GM12873 (cell line): Measurements from ENCODE around the gene WDR74.

ENCODE experiments used
- CTCF ChIP-seq: IDR thresholded peaks from 2 replicates; pipeline ENCODE4 v1.5.1; 2012; ENCODE audit warnings: low read depth, mild to moderate bottlenecking, moderate library complexity, low read length, control low read depth; ENCODE audit not compliant: insufficient read depth; ENCODE audit errors: missing control alignments

WDR74 gene

GRCh38 chr11:62874851-62875250, 35.5 kb upstream of the WDR74 start:
- TF ChIP-seq CTCF = no peak

GRCh38 chr11:62865635-62866034, 26.2 kb upstream of the WDR74 start:
- no peak for TF ChIP-seq CTCF

- no peak for TF ChIP-seq CTCF
Observed at GRCh38 chr11:62863687-62864335, 24.4 kb upstream of the WDR74 start.

- TF ChIP-seq CTCF = no peak
Observed at GRCh38 chr11:62860835-62861563, 21.6 kb upstream of the WDR74 start.

- no peak for TF ChIP-seq CTCF
Observed at GRCh38 chr11:62858201-62858600, 18.8 kb upstream of the WDR74 start.

- no peak for TF ChIP-seq CTCF
Observed at GRCh38 chr11:62857541-62857982, 18.2 kb upstream of the WDR74 start.

GRCh38 chr11:62856333-62856895, 17.0 kb upstream of the WDR74 start:
- no peak for TF ChIP-seq CTCF
